DND-41 (cell line): Measurements from ENCODE around the gene ASF1B.

Experiments
- EZH2 ChIP-seq: IDR thresholded peaks from 3 replicates; pipeline ENCODE4 v1.6.1; 2012; ENCODE audit warnings: borderline replicate concordance, low read depth, mild to moderate bottlenecking, moderate library complexity, low read length, inconsistent platforms; ENCODE audit not compliant: severe bottlenecking
- TF ChIP-seq, protein P1 (sequence below): IDR thresholded peaks from 2 replicates; pipeline ENCODE4 v1.5.1; 2012; ENCODE audit warnings: borderline replicate concordance, low read length, moderate library complexity, mild to moderate bottlenecking; ENCODE audit not compliant: poor library complexity, severe bottlenecking; ENCODE audit errors: extremely low read depth

DNA sequence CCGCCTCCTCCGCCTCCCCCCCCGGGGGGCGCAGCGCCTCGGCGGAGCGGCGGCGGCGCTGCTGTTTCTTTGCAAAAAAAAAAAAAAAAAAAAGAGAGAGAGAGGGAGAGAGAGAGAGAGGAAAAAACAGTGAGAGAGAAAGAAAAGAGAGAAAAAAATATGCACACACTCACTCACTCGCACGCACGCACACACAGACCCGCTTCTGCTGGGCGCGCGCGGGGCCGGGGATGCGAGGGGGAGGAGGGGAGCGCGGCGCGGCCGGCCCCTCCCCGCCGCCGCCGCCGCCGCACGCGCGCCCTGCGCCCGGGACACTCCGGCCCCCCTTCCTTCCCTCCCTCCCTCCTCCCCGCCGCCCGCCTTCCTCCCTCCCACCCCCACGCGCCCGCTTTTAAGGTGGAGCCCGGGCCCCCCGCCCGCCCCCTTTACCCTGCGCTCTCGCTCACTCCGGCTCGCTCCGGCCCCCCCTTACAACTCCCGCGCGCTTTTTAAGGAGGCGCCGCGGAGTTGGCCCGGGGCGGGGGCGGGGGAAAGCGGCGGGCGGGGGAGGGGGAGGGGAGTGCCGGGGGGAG lies 45.8 kb downstream of the ASF1B start, which contains the start of gene SAMD1:
- no peak for TF ChIP-seq EZH2
- TF ChIP-seq, protein P1, sequence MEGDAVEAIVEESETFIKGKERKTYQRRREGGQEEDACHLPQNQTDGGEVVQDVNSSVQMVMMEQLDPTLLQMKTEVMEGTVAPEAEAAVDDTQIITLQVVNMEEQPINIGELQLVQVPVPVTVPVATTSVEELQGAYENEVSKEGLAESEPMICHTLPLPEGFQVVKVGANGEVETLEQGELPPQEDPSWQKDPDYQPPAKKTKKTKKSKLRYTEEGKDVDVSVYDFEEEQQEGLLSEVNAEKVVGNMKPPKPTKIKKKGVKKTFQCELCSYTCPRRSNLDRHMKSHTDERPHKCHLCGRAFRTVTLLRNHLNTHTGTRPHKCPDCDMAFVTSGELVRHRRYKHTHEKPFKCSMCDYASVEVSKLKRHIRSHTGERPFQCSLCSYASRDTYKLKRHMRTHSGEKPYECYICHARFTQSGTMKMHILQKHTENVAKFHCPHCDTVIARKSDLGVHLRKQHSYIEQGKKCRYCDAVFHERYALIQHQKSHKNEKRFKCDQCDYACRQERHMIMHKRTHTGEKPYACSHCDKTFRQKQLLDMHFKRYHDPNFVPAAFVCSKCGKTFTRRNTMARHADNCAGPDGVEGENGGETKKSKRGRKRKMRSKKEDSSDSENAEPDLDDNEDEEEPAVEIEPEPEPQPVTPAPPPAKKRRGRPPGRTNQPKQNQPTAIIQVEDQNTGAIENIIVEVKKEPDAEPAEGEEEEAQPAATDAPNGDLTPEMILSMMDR = no peak
